Measurements from ENCODE around the gene PSMC3.

DNA sequence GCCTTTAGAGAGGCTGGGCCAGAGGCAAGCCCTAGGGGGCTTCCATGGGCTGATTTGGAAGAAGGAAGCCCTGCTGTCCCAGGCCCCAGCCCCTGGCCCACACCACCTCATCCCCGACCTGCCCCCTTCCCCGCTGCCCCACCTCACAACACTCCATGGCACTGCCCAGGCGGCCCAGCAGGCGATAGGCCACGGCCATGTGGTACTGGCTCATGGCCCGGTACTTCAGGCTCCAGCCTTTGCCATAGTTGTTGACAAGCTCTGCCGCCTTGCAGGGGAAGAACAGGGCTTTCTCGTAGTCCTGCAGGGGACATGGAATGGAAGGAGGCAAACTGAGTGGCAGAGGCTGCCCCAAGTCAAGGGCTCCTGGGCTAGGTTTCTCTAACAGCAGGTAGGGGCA lies 16.3 kb upstream of the PSMC3 start:
- TF ChIP-seq, protein P1, sequence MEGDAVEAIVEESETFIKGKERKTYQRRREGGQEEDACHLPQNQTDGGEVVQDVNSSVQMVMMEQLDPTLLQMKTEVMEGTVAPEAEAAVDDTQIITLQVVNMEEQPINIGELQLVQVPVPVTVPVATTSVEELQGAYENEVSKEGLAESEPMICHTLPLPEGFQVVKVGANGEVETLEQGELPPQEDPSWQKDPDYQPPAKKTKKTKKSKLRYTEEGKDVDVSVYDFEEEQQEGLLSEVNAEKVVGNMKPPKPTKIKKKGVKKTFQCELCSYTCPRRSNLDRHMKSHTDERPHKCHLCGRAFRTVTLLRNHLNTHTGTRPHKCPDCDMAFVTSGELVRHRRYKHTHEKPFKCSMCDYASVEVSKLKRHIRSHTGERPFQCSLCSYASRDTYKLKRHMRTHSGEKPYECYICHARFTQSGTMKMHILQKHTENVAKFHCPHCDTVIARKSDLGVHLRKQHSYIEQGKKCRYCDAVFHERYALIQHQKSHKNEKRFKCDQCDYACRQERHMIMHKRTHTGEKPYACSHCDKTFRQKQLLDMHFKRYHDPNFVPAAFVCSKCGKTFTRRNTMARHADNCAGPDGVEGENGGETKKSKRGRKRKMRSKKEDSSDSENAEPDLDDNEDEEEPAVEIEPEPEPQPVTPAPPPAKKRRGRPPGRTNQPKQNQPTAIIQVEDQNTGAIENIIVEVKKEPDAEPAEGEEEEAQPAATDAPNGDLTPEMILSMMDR (IDR thresholded peaks at IDR 0.05), result no peak
- TF ChIP-seq POLR2A (IDR thresholded peaks at IDR 0.05), result no peak

All from breast epithelium (tissue), 3 donors.